CD4-positive, alpha-beta T cell (primary cell): ENCODE measurements around the gene PLEK. TPM values are rescaled to one million over a fixed set of nuclear protein-coding genes. Genes with fewer than 3 reads are reported as not detected.

Source experiments
- ATAC-seq: fragments of 200-7000 bp; cut with Tn5 transposase; one replicate; pipeline ENCODE4 v1.10.0; 2022; ENCODE audit warnings: mild to moderate bottlenecking; ENCODE audit not compliant: poor library complexity
- CTCF ChIA-PET: fragments of 350-600 bp; sonication (Branson Sonifier 250); formaldehyde crosslinking; loops from one replicate; lab custom pipeline; 2021; ENCODE audit warnings: antibody characterized with exemption, inconsistent platforms; lab: Charles Lee
- POLR2A ChIA-PET: fragments of 350-600 bp; sonication (Branson Sonifier 250); formaldehyde crosslinking; loops from one replicate; lab custom pipeline; 2021; ENCODE audit warnings: antibody characterized with exemption, inconsistent platforms; lab: Charles Lee
- DNase-seq, 14 experiments: peaks; one replicate each; pipeline ENCODE4 v3.0.0-alpha.2; 2013 to 2020; ENCODE audit warnings: mixed read lengths in 2 of 14
- H3K27ac ChIP-seq, 2 donors: one replicate each; pipeline versions ENCODE4 v1.5.1 to v1.7.0; 2013; ENCODE audit warnings: low read length in 2 of 2, low read depth in 1 of 2, mild to moderate bottlenecking in 1 of 2
- H3K27me3 ChIP-seq, 2 experiments: 1 replicate in 1 of 2; 2 replicates in 1 of 2; pipeline versions ENCODE4 v1.6.1 to v1.7.0; 2013; ENCODE audit warnings: low read length in 2 of 2, control low read depth in 1 of 2, mild to moderate bottlenecking in 1 of 2, moderate library complexity in 1 of 2; ENCODE audit not compliant: insufficient read depth in 2 of 2, control insufficient read depth in 1 of 2
- H3K36me3 ChIP-seq: one replicate; pipeline ENCODE4 v1.6.1; 2013; ENCODE audit warnings: low read length, control low read depth; ENCODE audit not compliant: insufficient read depth
- H3K4me1 ChIP-seq: one replicate; pipeline ENCODE4 v1.6.1; 2013; ENCODE audit warnings: low read length, control low read depth; ENCODE audit not compliant: insufficient read depth
- H3K4me3 ChIP-seq: one replicate; pipeline ENCODE4 v1.5.1; 2013; ENCODE audit warnings: mild to moderate bottlenecking, low read length, moderate library complexity
- H3K9me3 ChIP-seq, 2 experiments: 1 replicate in 1 of 2; 2 replicates in 1 of 2; pipeline versions ENCODE4 v1.6.1 to v1.7.0; 2013; ENCODE audit warnings: low read length in 2 of 2, mild to moderate bottlenecking in 2 of 2, control low read depth in 1 of 2, moderate library complexity in 1 of 2; ENCODE audit not compliant: control insufficient read depth in 1 of 2, insufficient read depth in 1 of 2
- H3K27ac Mint-ChIP-seq: one replicate; pipeline ENCODE4 v1.8.0; 2020; ENCODE audit warnings: mixed read lengths
- H3K27me3 Mint-ChIP-seq: one replicate; pipeline ENCODE4 v1.8.0; 2021; ENCODE audit warnings: mixed read lengths
- H3K36me3 Mint-ChIP-seq: one replicate; pipeline ENCODE4 v1.8.0; 2021; ENCODE audit warnings: low read depth, mixed read lengths
- H3K4me1 Mint-ChIP-seq: one replicate; pipeline ENCODE4 v1.8.0; 2021; ENCODE audit warnings: low read depth, mixed read lengths
- H3K4me3 Mint-ChIP-seq: one replicate; pipeline ENCODE4 v1.8.0; 2020; ENCODE audit warnings: mild to moderate bottlenecking, mixed read lengths
- H3K9me3 Mint-ChIP-seq: one replicate; pipeline ENCODE4 v1.8.0; 2020; ENCODE audit warnings: mixed read lengths
- intact Hi-C, 2 experiments: fragments of 100-400 bp; cut with DNase I in 1 of 2; cut with micrococcal nuclease in 1 of 2; formaldehyde crosslinking; loops; one replicate each; pipeline versions ENCODE4 v1.15.1 to v1.9.0; 2023 to 2025; cut with DNase I, micrococcal nuclease
- total RNA-seq, 174 experiments: library from RNA in 2 of 174; stranded (reverse) in 2 of 174; gene quantifications; one replicate each; pipeline ENCODE4 v1.2.3 and lab custom pipeline; 2021 to 2026
- TF ChIP-seq, protein P1 (sequence below): fragments of 200-600 bp; IDR thresholded peaks from one replicate; pipeline ENCODE4 v1.8.0; 2022; ENCODE audit warnings: antibody characterized with exemption, mild to moderate bottlenecking

Gene PLEK
- total RNA-seq, 2 experiments from 2014 or later, result 5.3 to 6.3 TPM

DNA sequence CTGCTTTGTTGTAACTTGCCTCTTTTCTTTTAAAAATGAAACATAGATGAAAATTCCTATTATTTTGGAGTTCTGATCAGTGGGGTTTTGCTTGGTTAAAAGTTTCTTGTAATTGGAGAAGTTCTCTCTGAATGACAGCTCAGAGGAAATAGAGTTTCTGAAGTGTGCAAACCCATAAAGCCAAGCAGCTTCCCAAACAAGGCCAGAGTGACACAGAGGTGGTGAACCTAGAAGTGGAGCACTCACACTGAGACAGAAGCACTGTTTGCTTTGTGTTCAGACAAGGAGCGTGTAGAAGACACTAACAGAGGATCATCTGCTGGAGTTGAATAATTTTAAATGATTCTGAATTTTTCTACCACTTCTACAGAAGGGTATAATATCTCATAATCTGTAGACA lies 52.8 kb downstream of the PLEK start:
- ChIA-PET POLR2A (no interaction called here), CTCF (no interaction called here)
- no peaks in the 10 kb centered on the region for H3K9me3 Mint-ChIP-seq
- Histone ChIP-seq H3K9me3 (no peaks in the 10 kb centered on the region), H3K36me3 (no peaks in the 10 kb centered on the region), H3K27me3 (no peaks in the 10 kb centered on the region), H3K4me1 (peaks cover 16% of the 10 kb centered on the region), H3K4me3 (no peak overlapping the region), H3K27ac (no peak overlapping the region)
- TF ChIP-seq, protein P1, sequence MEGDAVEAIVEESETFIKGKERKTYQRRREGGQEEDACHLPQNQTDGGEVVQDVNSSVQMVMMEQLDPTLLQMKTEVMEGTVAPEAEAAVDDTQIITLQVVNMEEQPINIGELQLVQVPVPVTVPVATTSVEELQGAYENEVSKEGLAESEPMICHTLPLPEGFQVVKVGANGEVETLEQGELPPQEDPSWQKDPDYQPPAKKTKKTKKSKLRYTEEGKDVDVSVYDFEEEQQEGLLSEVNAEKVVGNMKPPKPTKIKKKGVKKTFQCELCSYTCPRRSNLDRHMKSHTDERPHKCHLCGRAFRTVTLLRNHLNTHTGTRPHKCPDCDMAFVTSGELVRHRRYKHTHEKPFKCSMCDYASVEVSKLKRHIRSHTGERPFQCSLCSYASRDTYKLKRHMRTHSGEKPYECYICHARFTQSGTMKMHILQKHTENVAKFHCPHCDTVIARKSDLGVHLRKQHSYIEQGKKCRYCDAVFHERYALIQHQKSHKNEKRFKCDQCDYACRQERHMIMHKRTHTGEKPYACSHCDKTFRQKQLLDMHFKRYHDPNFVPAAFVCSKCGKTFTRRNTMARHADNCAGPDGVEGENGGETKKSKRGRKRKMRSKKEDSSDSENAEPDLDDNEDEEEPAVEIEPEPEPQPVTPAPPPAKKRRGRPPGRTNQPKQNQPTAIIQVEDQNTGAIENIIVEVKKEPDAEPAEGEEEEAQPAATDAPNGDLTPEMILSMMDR, result no peak
- no peaks in the 10 kb centered on the region for H3K4me1 Mint-ChIP-seq
- no peak overlapping the region for H3K27ac Mint-ChIP-seq
- DNase-seq (peak in 1 of 14 experiments; percentile 33), ATAC-seq (no peak)
- intact Hi-C loops, result no loop called here
- H3K4me3 Mint-ChIP-seq, result no peak overlapping the region
- no peaks in the 10 kb centered on the region for H3K36me3 Mint-ChIP-seq
- H3K27me3 Mint-ChIP-seq, result no peaks in the 10 kb centered on the region

DNA sequence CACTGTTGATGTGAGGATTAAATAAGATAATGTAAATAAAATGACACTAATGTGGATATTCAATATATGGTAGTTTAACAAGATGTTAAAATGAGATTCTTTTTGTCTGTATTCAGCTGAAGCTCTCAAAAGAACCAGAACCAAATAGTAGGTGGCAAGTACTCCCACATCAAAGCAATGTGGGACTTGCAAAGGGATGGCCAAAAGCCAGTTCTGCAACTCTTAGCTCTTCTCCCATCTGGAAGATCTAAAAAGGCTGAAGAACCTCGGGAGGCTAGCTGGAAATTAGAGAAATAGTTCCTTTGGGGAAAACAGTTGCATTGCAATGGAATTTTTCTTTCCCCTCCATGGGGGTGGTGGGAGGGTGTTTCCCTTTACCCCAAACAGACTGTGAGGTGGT lies 53.3 kb downstream of the PLEK start:
- H3K36me3 ChIP-seq, result no peaks in the 10 kb centered on the region
- H3K9me3 ChIP-seq, result no peaks in the 10 kb centered on the region
- peaks cover 20% of the 10 kb centered on the region for H3K4me1 ChIP-seq
- no peaks in the 10 kb centered on the region for H3K27me3 Mint-ChIP-seq
- no peaks in the 10 kb centered on the region for H3K4me1 Mint-ChIP-seq
- ATAC-seq (no peak), DNase-seq (no peak)
- no peaks in the 10 kb centered on the region for H3K27me3 ChIP-seq
- no peaks in the 10 kb centered on the region for H3K9me3 Mint-ChIP-seq
- no peaks in the 10 kb centered on the region for H3K36me3 Mint-ChIP-seq
- H3K4me3 ChIP-seq, result no peak overlapping the region
- intact Hi-C loops, result no loop called here
- H3K27ac ChIP-seq, result no peak overlapping the region
- TF ChIP-seq, protein P1, result no peak
- CTCF ChIA-PET, result no interaction called here
- H3K4me3 Mint-ChIP-seq, result no peak overlapping the region
- no peak overlapping the region for H3K27ac Mint-ChIP-seq
- POLR2A ChIA-PET, result no interaction called here

DNA sequence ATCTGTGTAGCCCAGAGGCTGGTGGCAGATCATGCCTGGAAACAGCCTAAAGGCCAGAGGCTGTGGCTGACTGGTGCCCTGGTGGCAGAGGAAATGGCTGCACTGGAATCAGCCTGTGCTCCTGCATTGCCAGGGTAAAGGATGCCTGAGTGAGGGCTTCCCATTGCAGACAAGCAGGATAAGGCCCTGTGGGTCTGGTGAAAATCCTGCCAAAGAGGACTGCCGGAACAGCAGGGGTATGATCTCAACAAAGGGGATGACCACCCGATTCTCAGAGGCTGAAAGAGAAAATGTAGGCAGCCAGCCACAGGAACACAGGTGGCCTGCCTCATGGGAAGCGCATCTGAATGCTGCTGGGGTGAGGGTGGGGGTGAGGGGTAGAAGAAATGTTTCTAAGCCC lies 53.8 kb downstream of the PLEK start:
- H3K27ac Mint-ChIP-seq, result no peak overlapping the region
- ATAC-seq, result no peak
- Histone ChIP-seq H3K27ac (no peak overlapping the region), H3K27me3 (no peaks in the 10 kb centered on the region), H3K9me3 (no peaks in the 10 kb centered on the region), H3K4me3 (no peak overlapping the region), H3K36me3 (no peaks in the 10 kb centered on the region), H3K4me1 (peaks cover 24% of the 10 kb centered on the region)
- no peaks in the 10 kb centered on the region for H3K9me3 Mint-ChIP-seq
- intact Hi-C loops, result no loop called here
- no peaks in the 10 kb centered on the region for H3K36me3 Mint-ChIP-seq
- TF ChIP-seq, protein P1, result no peak
- H3K4me3 Mint-ChIP-seq, result no peak overlapping the region
- DNase-seq, result no peak
- CTCF ChIA-PET, result no interaction called here
- POLR2A ChIA-PET, result no interaction called here
- no peaks in the 10 kb centered on the region for H3K27me3 Mint-ChIP-seq
- H3K4me1 Mint-ChIP-seq, result no peaks in the 10 kb centered on the region
